ENCODE results near the gene XRCC4. TPM values are rescaled to one million over a fixed set of nuclear protein-coding genes. Genes with fewer than 3 reads are reported as not detected.

Gene XRCC4
- total RNA-seq, 5 donors from 2014 or later (not counting 1 experiment from before 2014, with no cell fraction given): 3.5 to 5.1 (median 4.2) TPM

DNA sequence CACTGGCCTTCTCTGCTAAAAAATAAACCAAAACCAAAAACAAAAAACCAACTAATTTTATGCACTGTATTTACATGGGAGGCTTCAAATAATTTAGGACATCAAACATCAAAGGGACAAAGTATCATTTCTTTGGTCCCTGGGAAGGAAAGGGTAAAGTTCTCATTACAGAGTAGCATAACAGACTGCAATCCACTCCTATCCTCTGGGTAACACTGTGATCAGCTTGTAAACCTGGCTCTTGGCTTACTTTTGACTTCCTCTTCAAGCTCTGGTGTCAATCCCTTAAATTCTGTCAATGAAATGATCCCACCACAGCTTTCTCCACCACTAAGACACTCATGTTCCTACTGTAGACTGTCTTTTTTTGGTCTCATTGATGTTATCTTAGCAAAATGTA lies 324.4 kb downstream of the XRCC4 start:
- no peaks in the 10 kb centered on the region for H3K27me3 ChIP-seq (replicated peaks in 1 of 2; ENCODE audit: control insufficient read depth in 2 of 2, extremely low read depth in 1 of 2, insufficient read depth in 2 of 2, low read length in 1 of 2)
- Mint-ChIP-seq H3K27me3 (no peaks in the 10 kb centered on the region), H3K9me3 (no peaks in the 10 kb centered on the region), H3K4me3 (no peak overlapping the region), H3K4me1 (peaks cover 0 to 3% (median 0%) of the 10 kb centered on the region in 3 donors), H3K36me3 (no peaks in the 10 kb centered on the region), H3K27ac (no peak overlapping the region)
- DNase-seq (no peak), ATAC-seq (replicated peaks in 1 of 4) (no peak)
- POLR2A ChIA-PET: no interaction called here
- no peaks in the 10 kb centered on the region for H3K4me1 ChIP-seq (ENCODE audit: control insufficient read depth in 1 of 2, extremely low read depth in 1 of 2, insufficient read depth in 2 of 2, low read length in 2 of 2)
- no peak overlapping the region for H3K4me3 ChIP-seq (ENCODE audit: control insufficient read depth in 1 of 2, extremely low read depth in 1 of 2, low read length in 1 of 2)
- no peaks in the 10 kb centered on the region for H3K9me3 ChIP-seq
- CTCF ChIA-PET: no interaction called here
- no peak overlapping the region for H3K27ac ChIP-seq (ENCODE audit: low read length)
- no peaks in the 10 kb centered on the region for H3K36me3 ChIP-seq (ENCODE audit: control insufficient read depth in 2 of 2, extremely low read depth in 1 of 2, insufficient read depth in 1 of 2, low read length in 1 of 2)

Other genes with a start within 250 kb of the XRCC4 start
- gene TMEM167A, start 153 bp upstream of the XRCC4 start, total RNA-seq: 10 to 100 TPM; 36.5 to 44.8 (median 41.7) TPM

Measured in T-cell (primary cell).